PC-9 (cell line): Measurements from ENCODE around the gene PSRC1.

Experiments used
- EZH2 ChIP-seq: fragments of 200-600 bp; sonication (generic); IDR thresholded peaks from 2 replicates; pipeline ENCODE4 v1.8.0; 2017; ENCODE audit warnings: antibody characterized with exemption, low read depth
- TF ChIP-seq, protein P1 (sequence below): fragments of 200-600 bp; sonication (generic); conservative IDR thresholded peaks from 2 replicates; pipeline ENCODE4 v1.6.1; 2017; ENCODE audit warnings: mixed run types, antibody characterized with exemption, mild to moderate bottlenecking, moderate library complexity

DNA sequence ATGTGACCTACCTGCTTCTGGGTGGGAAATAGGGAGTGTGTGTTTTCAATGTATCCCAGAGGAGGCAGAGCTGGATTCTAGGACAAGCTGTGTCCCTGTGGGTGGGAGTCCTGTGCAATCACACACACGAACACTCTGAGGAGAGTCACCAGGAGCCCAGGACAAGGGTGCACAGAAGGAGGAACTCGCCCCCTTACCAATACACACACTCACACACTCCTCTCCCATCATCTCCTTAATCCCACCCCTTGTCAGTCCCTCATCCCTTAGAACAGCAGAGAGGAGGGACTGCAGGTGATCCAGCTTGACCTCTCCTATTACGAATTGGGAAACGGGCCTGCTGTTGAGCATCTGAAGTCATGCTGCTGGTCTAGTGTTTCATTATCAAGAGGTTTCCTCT is 32.3 kb upstream of the PSRC1 start:
- TF ChIP-seq, protein P1, sequence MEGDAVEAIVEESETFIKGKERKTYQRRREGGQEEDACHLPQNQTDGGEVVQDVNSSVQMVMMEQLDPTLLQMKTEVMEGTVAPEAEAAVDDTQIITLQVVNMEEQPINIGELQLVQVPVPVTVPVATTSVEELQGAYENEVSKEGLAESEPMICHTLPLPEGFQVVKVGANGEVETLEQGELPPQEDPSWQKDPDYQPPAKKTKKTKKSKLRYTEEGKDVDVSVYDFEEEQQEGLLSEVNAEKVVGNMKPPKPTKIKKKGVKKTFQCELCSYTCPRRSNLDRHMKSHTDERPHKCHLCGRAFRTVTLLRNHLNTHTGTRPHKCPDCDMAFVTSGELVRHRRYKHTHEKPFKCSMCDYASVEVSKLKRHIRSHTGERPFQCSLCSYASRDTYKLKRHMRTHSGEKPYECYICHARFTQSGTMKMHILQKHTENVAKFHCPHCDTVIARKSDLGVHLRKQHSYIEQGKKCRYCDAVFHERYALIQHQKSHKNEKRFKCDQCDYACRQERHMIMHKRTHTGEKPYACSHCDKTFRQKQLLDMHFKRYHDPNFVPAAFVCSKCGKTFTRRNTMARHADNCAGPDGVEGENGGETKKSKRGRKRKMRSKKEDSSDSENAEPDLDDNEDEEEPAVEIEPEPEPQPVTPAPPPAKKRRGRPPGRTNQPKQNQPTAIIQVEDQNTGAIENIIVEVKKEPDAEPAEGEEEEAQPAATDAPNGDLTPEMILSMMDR: no peak
- no peak for TF ChIP-seq EZH2
